ENCODE results near the gene ZNF512.
"Not testable (repeated sequence)": the region's sequence is repeated elsewhere in the genome, so short reads cannot be mapped to it uniquely, and the experiment has no call there.

ZNF512 gene

GRCh38 chr2:27583390-27583915 is 611 bp downstream of the ZNF512 start:
- no peak for DNase-seq

- no peak for DNase-seq
Measured at GRCh38 chr2:27584597-27584996, 1.8 kb downstream of the ZNF512 start.

- no peak for DNase-seq
Measured at GRCh38 chr2:27587025-27587424, 4.2 kb downstream of the ZNF512 start.

GRCh38 chr2:27588308-27588707 is 5.5 kb downstream of the ZNF512 start:
- no peak for DNase-seq

GRCh38 chr2:27591745-27592144 is 8.9 kb downstream of the ZNF512 start:
- DNase-seq, result no peak

- no peak for DNase-seq
Measured at GRCh38 chr2:27593240-27593639, 10.4 kb downstream of the ZNF512 start.

GRCh38 chr2:27594020-27594703 is 11.3 kb downstream of the ZNF512 start:
- not testable (repeated sequence) for DNase-seq

GRCh38 chr2:27595412-27595811 is 12.6 kb downstream of the ZNF512 start:
- not testable (repeated sequence) for DNase-seq

- no peak for DNase-seq
Measured at GRCh38 chr2:27596627-27597026, 13.8 kb downstream of the ZNF512 start.

GRCh38 chr2:27606611-27607010 is 23.8 kb downstream of the ZNF512 start:
- no peak for DNase-seq

GRCh38 chr2:27613985-27614384 is 31.1 kb downstream of the ZNF512 start:
- no peak for DNase-seq

GRCh38 chr2:27615316-27615715 is 32.5 kb downstream of the ZNF512 start:
- no peak for DNase-seq

GRCh38 chr2:27621524-27621923 is 38.7 kb downstream of the ZNF512 start:
- DNase-seq, result no peak

GRCh38 chr2:27622921-27623384 is 40.1 kb downstream of the ZNF512 start:
- no peak for DNase-seq

- no peak for DNase-seq
Measured at GRCh38 chr2:27624943-27625342, 42.1 kb downstream of the ZNF512 start.

GRCh38 chr2:27626323-27626722 is 43.5 kb downstream of the ZNF512 start:
- not testable (repeated sequence) for DNase-seq

GRCh38 chr2:27626921-27627320 is 44.1 kb downstream of the ZNF512 start:
- DNase-seq, result peak; percentile 20

- DNase-seq, result no peak
Measured at GRCh38 chr2:27627963-27628766, 45.3 kb downstream of the ZNF512 start.

GRCh38 chr2:27628767-27629709 is 46.2 kb downstream of the ZNF512 start, which contains the start of the genes CCDC121 and GPN1:
Gene CCDC121 (minus strand): TSS chr2:27629012. CDS start chr2:27627799, 1,213 bp downstream.
Gene GPN1 (plus strand): TSS chr2:27629050. CDS start chr2:27629059, 9 bp downstream.
- peak; percentile 88 for DNase-seq

GRCh38 chr2:27630257-27630656 is 47.4 kb downstream of the ZNF512 start:
- DNase-seq, result not testable (repeated sequence)

- DNase-seq, result no peak
Measured at GRCh38 chr2:27634291-27634690, 51.4 kb downstream of the ZNF512 start.

GRCh38 chr2:27636766-27637165 is 53.9 kb downstream of the ZNF512 start:
- no peak for DNase-seq
